GM21717 (cell line): ENCODE results near the gene PSEN1.

Experiments used
- ATAC-seq: cut with Tn5 transposase; IDR thresholded peaks from one replicate; pipeline ENCODE4 v1.9.1; 2021; ENCODE audit warnings: mild to moderate bottlenecking, moderate library complexity; ENCODE audit not compliant: unreplicated experiment

The PSEN1 gene

GRCh38 chr14:73136387-73137225 lies at the start of gene PSEN1:
TSS of gene PSEN1 (plus strand) at chr14:73136507. CDS start at chr14:73148020, 11,513 bp downstream.
- peak; percentile 86 for ATAC-seq

- ATAC-seq: no peak
These were observed 45.3 kb upstream of the PSEN1 start for GRCh38 chr14:73091044-73091443.

GRCh38 chr14:73097421-73097820 lies 38.9 kb upstream of the PSEN1 start:
- ATAC-seq: no peak

- no peak for ATAC-seq
These were observed 36.0 kb upstream of the PSEN1 start for GRCh38 chr14:73100334-73100733.

- no peak for ATAC-seq
These were observed 33.4 kb upstream of the PSEN1 start for GRCh38 chr14:73102806-73103497.

GRCh38 chr14:73105050-73105449 lies 31.3 kb upstream of the PSEN1 start:
- no peak for ATAC-seq

- no peak for ATAC-seq
These were observed 30.6 kb upstream of the PSEN1 start for GRCh38 chr14:73105727-73106126.

- no peak for ATAC-seq
These were observed 20.1 kb upstream of the PSEN1 start for GRCh38 chr14:73116079-73116665.

GRCh38 chr14:73124180-73124894 lies 12.0 kb upstream of the PSEN1 start:
- ATAC-seq: no peak

GRCh38 chr14:73125169-73125588 lies 11.1 kb upstream of the PSEN1 start:
- no peak for ATAC-seq

GRCh38 chr14:73125746-73126145 lies 10.6 kb upstream of the PSEN1 start:
- no peak for ATAC-seq

GRCh38 chr14:73133795-73134194 lies 2.5 kb upstream of the PSEN1 start:
- no peak for ATAC-seq

- no peak for ATAC-seq
These were observed 271 bp upstream of the PSEN1 start for GRCh38 chr14:73136085-73136386.

GRCh38 chr14:73140811-73141323 lies 4.6 kb downstream of the PSEN1 start:
- ATAC-seq: no peak

GRCh38 chr14:73142216-73142615 lies 5.9 kb downstream of the PSEN1 start:
- no peak for ATAC-seq

GRCh38 chr14:73143003-73143402 lies 6.7 kb downstream of the PSEN1 start:
- ATAC-seq: no peak

GRCh38 chr14:73143617-73144016 lies 7.3 kb downstream of the PSEN1 start:
- ATAC-seq: no peak

- no peak for ATAC-seq
These were observed 9.1 kb downstream of the PSEN1 start for GRCh38 chr14:73145371-73145770.

- ATAC-seq: no peak
These were observed 9.8 kb downstream of the PSEN1 start for GRCh38 chr14:73146111-73146510.

GRCh38 chr14:73149753-73150152 lies 13.4 kb downstream of the PSEN1 start:
- ATAC-seq: no peak

GRCh38 chr14:73153272-73153671 lies 17.0 kb downstream of the PSEN1 start:
- no peak for ATAC-seq
